Stromal cell of bone marrow (primary cell): ENCODE measurements around the gene CITED4.

Source experiments
- DNase-seq: peaks from one replicate; pipeline ENCODE4 v3.0.0-alpha.2; 2012; ENCODE audit warnings: low read depth

The CITED4 gene

GRCh38 chr1:40833979-40834378, 28.2 kb downstream of the CITED4 start:
- no peak for DNase-seq

GRCh38 chr1:40831001-40831732, 31.0 kb downstream of the CITED4 start:
- DNase-seq: no peak

GRCh38 chr1:40830419-40830943, 31.7 kb downstream of the CITED4 start:
- DNase-seq: no peak

- no peak for DNase-seq
Observed at GRCh38 chr1:40829631-40830245, 32.4 kb downstream of the CITED4 start.

- DNase-seq: no peak
Observed at GRCh38 chr1:40825996-40826395, 36.2 kb downstream of the CITED4 start.

- DNase-seq: no peak
Observed at GRCh38 chr1:40825435-40825788, 36.8 kb downstream of the CITED4 start.

- DNase-seq: no peak
Observed at GRCh38 chr1:40824591-40825434, 37.4 kb downstream of the CITED4 start.

- no peak for DNase-seq
Observed at GRCh38 chr1:40823983-40824382, 38.2 kb downstream of the CITED4 start.

GRCh38 chr1:40823345-40823744, 38.8 kb downstream of the CITED4 start:
- no peak for DNase-seq

- DNase-seq: no peak
Observed at GRCh38 chr1:40822890-40823289, 39.3 kb downstream of the CITED4 start.

GRCh38 chr1:40820911-40821693, 41.1 kb downstream of the CITED4 start:
- DNase-seq: no peak

- no peak for DNase-seq
Observed at GRCh38 chr1:40820251-40820797, 41.8 kb downstream of the CITED4 start.

GRCh38 chr1:40819101-40819500, 43.1 kb downstream of the CITED4 start:
- DNase-seq: no peak

- no peak for DNase-seq
Observed at GRCh38 chr1:40818264-40818961, 43.8 kb downstream of the CITED4 start.

- DNase-seq: no peak
Observed at GRCh38 chr1:40817791-40818263, 44.3 kb downstream of the CITED4 start.

GRCh38 chr1:40815420-40815819, 46.7 kb downstream of the CITED4 start:
- no peak for DNase-seq
